Stimulated activated CD4-positive, alpha-beta T cell treated with anti-CD3 and anti-CD28 coated beads, Interleukin-15, amount 100 ng/mL, for 1 hour (primary cell): Measurements from ENCODE around the gene ILK.

Experiments used
- DNase-seq, 2 donors: peaks; one replicate each; pipeline ENCODE4 v3.0.0-alpha.2; 2020; ENCODE audit warnings: low read depth in 1 of 2, low spot score in 1 of 2

The ILK gene

DNA sequence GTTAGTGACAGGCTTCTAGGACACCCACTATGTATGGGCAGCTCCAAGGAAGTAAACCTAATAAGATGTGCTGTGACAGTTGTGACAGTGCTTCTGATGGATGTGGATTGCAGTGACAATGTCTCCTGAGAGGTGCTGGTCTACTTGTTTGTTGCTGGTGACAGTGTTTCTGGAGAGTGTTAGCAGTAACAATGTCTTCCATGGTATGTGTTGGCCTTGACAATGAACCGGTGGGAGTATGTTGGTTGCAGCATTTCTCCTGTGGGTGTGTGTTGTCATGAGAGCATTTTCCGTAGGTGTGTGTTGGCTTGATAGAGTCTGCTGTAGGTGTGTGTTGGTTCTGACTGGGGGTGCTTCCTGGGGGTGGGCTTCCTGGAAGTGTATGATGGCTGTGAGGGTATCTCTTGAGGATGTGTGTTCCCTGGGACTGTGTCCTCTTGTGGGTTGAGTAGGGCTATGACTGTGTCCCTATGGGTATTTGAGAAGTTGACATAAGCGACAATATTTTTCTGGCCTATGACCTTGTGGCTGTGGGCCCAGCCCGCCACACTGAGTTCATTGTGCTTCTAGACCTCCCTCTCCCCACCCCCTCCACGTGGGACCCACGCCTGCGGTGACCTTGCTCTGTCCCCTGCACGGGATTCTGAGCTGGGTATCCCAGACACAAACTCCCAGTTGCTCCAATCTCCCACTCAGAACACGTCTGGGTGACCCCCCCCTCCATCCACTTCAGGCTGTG lies 50.9 kb downstream of the ILK start:
- no peak for DNase-seq

GRCh38 chr11:6655020-6655789 lies 51.6 kb downstream of the ILK start:
- DNase-seq: no peak

- no peak for DNase-seq
Observed at GRCh38 chr11:6655790-6656583, 52.4 kb downstream of the ILK start, which contains the start of gene DCHS1. TSS of gene DCHS1 (minus strand) at chr11:6655809. CDS start at chr11:6641613, 14,196 bp downstream.

DNA sequence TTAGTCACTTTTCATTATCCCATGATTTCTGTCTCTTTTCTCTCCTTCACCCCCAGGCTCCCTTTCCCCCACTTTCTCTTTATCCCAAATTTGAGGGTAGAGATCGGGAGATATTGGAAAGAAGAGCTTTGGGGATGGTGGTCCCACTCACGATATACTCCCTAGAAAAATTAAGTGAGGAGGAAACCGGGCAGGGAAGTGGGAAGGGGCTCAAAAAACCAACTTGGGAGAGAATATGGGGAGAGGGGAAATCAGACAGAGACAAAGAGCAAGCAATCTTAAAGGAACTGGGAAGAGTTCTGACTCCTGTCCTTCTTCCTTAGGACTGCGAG lies 53.0 kb downstream of the ILK start:
- no peak for DNase-seq

DNA sequence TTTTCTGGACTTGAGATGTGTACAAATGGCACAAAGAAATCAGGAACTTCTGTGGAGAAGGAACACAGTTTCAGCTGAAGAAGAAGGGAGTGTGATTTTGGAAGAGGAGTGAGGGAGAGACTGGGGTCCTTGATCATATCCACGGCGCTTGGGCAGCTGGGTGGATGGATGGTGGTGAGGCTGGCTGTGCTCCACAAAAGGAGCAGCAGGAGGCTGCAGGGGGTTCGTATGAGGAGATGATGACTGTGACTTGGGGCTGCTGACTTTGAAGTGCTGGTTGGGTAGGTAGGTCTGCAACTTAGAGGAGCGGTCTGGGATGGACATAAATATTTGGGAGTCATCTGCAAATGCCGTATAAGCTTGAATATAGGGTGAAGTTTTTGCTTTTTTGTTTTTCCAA lies 53.4 kb downstream of the ILK start:
- DNase-seq: no peak

- DNase-seq: no peak
Observed at GRCh38 chr11:6657346-6657745, 53.8 kb downstream of the ILK start.

- no peak for DNase-seq
Observed at GRCh38 chr11:6658647-6659046, 55.1 kb downstream of the ILK start.
